Measurements from ENCODE around the gene CTDSP1.

The CTDSP1 gene

DNA sequence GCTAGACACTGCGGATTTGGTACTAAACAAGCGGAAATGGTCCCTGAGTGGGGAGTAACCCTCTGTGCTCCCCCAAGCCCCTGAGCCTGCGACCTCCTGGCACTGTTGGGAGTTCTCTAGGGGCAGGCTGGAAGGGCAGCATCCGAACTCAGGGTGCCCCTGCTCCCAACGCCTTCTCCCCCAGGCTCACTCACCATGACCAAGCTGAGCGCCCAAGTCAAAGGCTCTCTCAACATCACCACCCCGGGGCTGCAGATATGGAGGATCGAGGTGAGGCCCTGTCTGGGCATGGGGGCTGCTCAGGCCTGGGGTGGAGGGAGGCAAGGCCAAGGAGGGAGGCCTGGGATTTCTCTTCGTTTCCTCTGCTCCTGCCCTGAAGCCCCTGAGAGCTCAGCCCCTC lies 23.9 kb downstream of the CTDSP1 start:
- H3K4me3 ChIP-seq (replicated peaks in 1 of 2; ENCODE audit: low read depth in 2 of 2, low read length in 2 of 2) = no peak overlapping the region
- TF ChIP-seq, protein P1, sequence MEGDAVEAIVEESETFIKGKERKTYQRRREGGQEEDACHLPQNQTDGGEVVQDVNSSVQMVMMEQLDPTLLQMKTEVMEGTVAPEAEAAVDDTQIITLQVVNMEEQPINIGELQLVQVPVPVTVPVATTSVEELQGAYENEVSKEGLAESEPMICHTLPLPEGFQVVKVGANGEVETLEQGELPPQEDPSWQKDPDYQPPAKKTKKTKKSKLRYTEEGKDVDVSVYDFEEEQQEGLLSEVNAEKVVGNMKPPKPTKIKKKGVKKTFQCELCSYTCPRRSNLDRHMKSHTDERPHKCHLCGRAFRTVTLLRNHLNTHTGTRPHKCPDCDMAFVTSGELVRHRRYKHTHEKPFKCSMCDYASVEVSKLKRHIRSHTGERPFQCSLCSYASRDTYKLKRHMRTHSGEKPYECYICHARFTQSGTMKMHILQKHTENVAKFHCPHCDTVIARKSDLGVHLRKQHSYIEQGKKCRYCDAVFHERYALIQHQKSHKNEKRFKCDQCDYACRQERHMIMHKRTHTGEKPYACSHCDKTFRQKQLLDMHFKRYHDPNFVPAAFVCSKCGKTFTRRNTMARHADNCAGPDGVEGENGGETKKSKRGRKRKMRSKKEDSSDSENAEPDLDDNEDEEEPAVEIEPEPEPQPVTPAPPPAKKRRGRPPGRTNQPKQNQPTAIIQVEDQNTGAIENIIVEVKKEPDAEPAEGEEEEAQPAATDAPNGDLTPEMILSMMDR (IDR thresholded peaks at IDR 0.05; ENCODE audit: low read depth, low read length) = no peak
- no peak for DNase-seq (ENCODE audit: low read depth in 2 of 2)

DNA sequence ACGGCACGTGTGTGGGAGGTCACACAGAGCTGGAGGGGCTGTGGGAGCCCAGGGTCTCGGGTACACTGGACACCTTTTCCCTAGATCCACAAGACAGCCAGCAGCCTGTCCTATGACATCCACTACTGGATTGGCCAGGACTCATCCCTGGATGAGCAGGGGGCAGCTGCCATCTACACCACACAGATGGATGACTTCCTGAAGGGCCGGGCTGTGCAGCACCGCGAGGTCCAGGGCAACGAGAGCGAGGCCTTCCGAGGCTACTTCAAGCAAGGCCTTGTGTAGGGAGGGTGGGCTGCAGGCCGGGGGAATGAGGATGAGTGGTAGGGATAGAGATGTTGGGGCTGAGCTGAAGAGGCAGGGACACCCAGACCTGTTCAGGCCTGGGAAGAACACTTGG lies 25.9 kb downstream of the CTDSP1 start:
- H3K4me3 ChIP-seq (replicated peaks in 1 of 2; ENCODE audit: low read depth in 2 of 2, low read length in 2 of 2) = no peak overlapping the region
- no peak for DNase-seq (ENCODE audit: low read depth in 2 of 2)
- TF ChIP-seq, protein P1 (IDR thresholded peaks at IDR 0.05; ENCODE audit: low read depth, low read length) = no peak

DNA sequence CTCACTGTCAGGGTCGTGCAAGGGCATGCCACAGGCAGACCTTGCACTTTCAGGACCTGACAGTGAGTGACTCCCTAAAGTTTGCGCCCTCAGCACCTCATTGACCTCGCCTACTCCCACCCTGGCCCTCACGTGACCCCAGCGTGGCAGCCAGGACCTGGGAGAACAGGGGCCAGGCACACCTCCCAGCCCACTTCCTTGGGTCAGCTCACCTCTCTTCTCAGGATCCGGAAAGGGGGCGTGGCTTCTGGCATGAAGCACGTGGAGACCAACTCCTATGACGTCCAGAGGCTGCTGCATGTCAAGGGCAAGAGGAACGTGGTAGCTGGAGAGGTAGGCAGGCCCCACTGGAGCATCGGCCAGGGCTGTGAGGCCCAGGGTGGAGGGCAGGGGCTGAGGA lies 28.1 kb downstream of the CTDSP1 start:
- no peak for DNase-seq (ENCODE audit: low read depth in 2 of 2)
- H3K4me3 ChIP-seq (replicated peaks in 1 of 2; ENCODE audit: low read depth in 2 of 2, low read length in 2 of 2) = no peak overlapping the region
- TF ChIP-seq, protein P1 (IDR thresholded peaks at IDR 0.05; ENCODE audit: low read depth, low read length) = no peak

DNA sequence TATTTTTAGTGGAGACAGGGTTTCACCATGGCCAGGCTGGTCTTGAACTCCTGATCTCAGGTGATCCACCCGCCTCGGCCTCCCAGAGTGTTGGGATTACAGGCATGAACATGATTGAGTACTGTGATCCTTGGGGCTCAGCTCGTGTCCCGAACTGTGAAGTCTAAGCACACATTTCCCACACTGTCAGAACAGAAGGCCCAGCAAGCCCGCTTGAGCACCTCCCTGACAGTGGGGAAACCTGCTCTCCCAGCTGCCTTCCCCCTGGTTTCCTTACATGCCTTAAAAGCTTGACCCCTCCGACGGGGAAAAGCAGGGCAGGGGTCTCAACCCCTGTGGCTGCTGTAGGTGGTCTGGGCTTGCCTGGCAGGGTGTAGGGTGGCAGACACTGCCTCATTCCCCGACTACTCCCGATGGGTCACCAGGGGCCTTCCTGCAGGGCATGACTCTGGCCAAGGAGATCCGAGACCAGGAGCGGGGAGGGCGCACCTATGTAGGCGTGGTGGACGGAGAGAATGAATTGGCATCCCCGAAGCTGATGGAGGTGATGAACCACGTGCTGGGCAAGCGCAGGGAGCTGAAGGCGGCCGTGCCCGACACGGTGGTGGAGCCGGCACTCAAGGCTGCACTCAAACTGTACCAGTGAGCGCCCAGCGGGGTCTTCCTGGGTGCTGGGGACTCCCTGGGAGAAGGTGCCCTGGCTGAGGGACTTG lies 29.3 kb downstream of the CTDSP1 start:
- H3K4me3 ChIP-seq (replicated peaks in 1 of 2; ENCODE audit: low read depth in 2 of 2, low read length in 2 of 2) = no peak overlapping the region
- TF ChIP-seq, protein P1 (IDR thresholded peaks at IDR 0.05; ENCODE audit: low read depth, low read length) = no peak
- no peak for DNase-seq (ENCODE audit: low read depth in 2 of 2)

DNA sequence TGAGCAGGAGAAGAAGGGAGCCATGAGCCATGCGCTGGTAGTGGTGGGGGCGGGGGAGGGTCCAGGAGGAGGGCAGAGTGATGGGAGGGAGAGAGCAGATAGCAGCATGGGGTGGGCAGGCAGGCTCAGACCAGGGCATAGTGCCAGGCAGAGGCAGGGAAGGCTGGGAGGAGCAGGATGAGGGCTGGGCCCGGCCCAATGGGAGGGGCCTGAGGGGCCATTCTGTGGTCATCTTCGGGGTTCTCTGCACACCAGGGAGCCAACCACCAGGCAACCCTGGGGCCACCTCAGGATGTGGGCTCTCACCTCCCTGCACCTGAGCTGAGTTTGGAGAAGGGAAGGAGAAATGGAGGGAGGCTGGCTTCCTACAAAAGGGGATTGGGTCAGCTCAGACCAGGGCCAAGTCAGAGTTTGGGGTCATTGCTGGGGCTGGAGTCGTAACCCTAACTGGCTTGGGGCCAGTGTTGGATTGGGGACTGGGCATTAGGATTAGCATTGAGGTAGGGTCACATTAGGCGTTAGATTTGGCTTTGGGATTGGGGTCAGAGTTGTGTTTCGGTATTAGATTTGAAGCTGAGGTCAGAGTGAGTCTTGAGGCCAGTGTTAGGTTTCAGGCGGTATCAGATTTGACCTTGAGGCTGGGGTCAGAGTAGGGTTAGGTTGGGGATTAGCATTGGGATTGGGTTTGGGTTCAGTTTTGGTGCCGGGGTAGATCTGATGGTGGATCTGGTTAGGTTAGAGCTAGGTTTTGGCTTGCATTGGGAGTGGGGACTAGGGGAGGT lies 30.4 kb downstream of the CTDSP1 start:
- no peak overlapping the region for H3K4me3 ChIP-seq (replicated peaks in 1 of 2; ENCODE audit: low read depth in 2 of 2, low read length in 2 of 2)
- DNase-seq (ENCODE audit: low read depth in 2 of 2) = no peak
- TF ChIP-seq, protein P1 (IDR thresholded peaks at IDR 0.05; ENCODE audit: low read depth, low read length) = no peak

DNA sequence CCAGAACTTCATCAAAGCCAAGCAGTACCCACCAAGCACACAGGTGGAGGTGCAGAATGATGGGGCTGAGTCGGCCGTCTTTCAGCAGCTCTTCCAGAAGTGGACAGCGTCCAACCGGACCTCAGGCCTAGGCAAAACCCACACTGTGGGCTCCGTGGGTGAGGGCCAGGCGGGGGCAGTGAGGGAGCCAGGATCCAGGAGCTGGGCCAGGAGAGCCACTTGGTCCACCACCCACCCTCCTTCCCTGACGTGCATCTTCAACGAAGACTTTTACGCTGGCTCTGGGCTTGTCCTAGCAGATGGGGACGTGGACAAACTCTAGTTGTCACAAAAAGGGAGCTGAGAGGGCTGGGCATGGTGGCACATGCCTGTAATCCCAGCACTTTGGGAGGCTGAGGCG lies 31.1 kb downstream of the CTDSP1 start:
- H3K4me3 ChIP-seq (replicated peaks in 1 of 2; ENCODE audit: low read depth in 2 of 2, low read length in 2 of 2) = no peak overlapping the region
- no peak for DNase-seq (ENCODE audit: low read depth in 2 of 2)
- TF ChIP-seq, protein P1 (IDR thresholded peaks at IDR 0.05; ENCODE audit: low read depth, low read length) = no peak
